A549 treated with ZK216348 at 1 μM for 4 hours (cell line): ENCODE data around the gene ALMS1. TPM values are rescaled to one million over a fixed set of nuclear protein-coding genes. Genes with fewer than 3 reads are reported as not detected.

Experiments used
- total RNA-seq: library from RNA; stranded (reverse); fragments of 200-300 nt; extraction: Qiagen RNA extraction; gene quantifications from 5 replicates; pipeline ENCODE4 v1.2.3, GENCODE V29; 2022; ENCODE audit warnings: low read depth

The ALMS1 gene, protein sequence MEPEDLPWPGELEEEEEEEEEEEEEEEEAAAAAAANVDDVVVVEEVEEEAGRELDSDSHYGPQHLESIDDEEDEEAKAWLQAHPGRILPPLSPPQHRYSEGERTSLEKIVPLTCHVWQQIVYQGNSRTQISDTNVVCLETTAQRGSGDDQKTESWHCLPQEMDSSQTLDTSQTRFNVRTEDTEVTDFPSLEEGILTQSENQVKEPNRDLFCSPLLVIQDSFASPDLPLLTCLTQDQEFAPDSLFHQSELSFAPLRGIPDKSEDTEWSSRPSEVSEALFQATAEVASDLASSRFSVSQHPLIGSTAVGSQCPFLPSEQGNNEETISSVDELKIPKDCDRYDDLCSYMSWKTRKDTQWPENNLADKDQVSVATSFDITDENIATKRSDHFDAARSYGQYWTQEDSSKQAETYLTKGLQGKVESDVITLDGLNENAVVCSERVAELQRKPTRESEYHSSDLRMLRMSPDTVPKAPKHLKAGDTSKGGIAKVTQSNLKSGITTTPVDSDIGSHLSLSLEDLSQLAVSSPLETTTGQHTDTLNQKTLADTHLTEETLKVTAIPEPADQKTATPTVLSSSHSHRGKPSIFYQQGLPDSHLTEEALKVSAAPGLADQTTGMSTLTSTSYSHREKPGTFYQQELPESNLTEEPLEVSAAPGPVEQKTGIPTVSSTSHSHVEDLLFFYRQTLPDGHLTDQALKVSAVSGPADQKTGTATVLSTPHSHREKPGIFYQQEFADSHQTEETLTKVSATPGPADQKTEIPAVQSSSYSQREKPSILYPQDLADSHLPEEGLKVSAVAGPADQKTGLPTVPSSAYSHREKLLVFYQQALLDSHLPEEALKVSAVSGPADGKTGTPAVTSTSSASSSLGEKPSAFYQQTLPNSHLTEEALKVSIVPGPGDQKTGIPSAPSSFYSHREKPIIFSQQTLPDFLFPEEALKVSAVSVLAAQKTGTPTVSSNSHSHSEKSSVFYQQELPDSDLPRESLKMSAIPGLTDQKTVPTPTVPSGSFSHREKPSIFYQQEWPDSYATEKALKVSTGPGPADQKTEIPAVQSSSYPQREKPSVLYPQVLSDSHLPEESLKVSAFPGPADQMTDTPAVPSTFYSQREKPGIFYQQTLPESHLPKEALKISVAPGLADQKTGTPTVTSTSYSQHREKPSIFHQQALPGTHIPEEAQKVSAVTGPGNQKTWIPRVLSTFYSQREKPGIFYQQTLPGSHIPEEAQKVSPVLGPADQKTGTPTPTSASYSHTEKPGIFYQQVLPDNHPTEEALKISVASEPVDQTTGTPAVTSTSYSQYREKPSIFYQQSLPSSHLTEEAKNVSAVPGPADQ (N-terminal part only)
- total RNA-seq = 8.5 to 10.6 TPM (median 9.9 TPM) in 5 replicates

DNA sequence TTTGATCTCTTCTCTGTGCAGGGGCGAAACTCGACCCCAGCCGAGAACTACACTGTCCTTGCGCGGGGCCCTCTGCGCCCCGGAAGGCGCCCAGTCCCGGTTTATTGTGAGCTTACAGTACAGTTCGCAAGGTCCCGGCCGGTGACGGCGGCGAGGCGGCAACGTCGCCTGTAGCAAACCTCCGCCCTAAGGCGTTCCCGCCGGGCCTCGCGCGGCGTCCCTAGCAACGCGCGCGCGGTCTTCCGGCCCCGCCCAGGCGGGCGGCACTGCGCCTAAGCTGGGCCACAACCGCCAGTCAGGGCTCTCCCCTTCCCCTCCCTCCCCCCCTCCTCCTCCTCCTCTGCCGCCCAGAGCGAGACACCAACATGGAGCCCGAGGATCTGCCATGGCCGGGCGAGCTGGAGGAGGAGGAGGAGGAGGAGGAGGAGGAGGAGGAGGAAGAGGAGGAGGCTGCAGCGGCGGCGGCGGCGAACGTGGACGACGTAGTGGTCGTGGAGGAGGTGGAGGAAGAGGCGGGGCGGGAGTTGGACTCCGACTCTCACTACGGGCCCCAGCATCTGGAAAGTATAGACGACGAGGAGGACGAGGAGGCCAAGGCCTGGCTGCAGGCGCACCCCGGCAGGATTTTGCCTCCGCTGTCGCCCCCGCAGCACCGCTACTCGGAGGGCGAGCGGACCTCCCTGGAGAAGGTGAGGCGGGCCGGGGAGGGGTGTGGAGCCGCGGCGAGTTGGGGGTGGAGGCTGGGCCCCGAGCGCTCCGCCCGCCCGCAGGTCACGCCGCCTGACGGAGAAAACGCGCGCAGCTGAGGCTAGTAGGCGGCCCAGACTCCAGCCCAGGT lies at the start of gene ALMS1:
Gene ALMS1 (plus strand): TSS at position 333 of the 838 bp plus-strand sequence. CDS start 33 bp downstream, at position 366.

DNA sequence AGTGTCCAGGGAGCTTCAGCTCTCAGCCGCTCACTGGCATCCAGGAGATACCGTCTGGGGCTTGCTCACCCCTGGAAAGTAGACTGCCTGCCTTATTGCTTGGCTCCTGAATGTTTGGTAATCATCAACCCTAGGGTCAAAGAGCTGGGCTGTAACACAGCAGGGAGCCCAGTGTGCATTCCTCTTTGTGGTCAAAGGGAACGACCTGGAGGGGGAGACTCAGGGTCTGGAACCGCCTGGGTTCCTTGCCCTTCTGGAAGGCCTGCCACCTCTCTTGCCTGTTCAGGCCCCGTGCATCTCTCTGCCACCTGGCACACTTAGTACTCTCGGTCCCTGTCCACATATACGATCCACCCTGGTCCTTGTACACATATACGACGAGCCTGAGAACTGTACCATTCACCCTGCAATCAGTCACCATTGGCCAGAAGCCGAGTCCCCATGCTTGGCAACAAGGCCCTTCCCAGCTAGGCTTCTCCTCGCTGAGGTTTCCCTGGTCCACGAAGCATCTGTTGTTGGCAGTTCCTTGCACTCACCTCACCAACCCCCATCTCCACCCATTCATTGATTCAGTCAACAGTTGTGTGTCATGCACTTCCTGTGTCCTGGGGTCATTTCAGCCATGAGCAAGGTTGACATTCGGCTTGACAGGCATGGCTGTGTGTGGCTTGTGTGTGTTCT lies 256.8 kb downstream of the ALMS1 start, which contains the start of gene NAT8:
Gene NAT8 (minus strand): TSS at position 85 of the 681 bp plus-strand sequence. CDS start 794 bp downstream, outside the sequence.

Other genes starting within 250 kb of the ALMS1 start
- gene NOTO, start 183.3 kb upstream of the ALMS1 start, total RNA-seq = not detected in 5 replicates
- gene SMYD5, start 171.6 kb upstream of the ALMS1 start, total RNA-seq = 46.2 to 59.1 TPM (median 56.7 TPM) in 5 replicates
- 17.8 to 26.8 TPM (median 25.1 TPM) in 5 replicates for gene PRADC1, start 152.6 kb upstream of the ALMS1 start, total RNA-seq
- gene CCT7, start 151.5 kb upstream of the ALMS1 start, total RNA-seq = 554 to 823 TPM (median 598 TPM) in 5 replicates
- 3.9 to 6.6 TPM (median 6.2 TPM) in 5 replicates for gene FBXO41, start 101.4 kb upstream of the ALMS1 start, total RNA-seq
- gene EGR4, start 92.3 kb upstream of the ALMS1 start, total RNA-seq = 0.09 to 0.43 TPM (median 0.20 TPM) in 5 replicates